NCI-H1417 treated with DMSO at 0.1 percent for 48 hours (cell line): ENCODE results near the gene SPACA5.
"Not testable (repeated sequence)": the region's sequence is repeated elsewhere in the genome, so short reads cannot be mapped to it uniquely, and the experiment has no call there.

Experiments
- DNase-seq: peaks from one replicate; lab custom pipeline; 2025; lab: John Stamatoyannopoulos, UW

The SPACA5 gene

DNA sequence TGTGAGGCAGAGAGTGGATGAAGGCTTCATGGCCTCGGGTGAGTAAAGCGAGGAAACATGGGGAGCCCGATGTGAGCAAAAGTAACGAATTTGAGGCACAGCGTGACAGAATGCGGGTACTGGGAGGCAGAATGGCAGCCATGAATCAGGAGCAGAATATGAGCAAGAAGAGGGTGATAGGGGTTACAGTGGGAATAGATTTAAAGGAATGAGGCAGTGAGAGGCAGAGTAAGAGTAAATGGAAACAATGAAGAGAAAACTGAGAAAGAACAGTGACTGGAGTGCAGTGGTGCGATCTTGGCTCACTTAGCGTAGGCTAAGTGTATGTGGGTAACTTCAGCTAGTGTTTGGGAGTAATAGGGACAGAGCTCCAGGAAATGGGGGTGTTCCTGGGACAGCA lies at the start of gene SPACA5:
Gene SPACA5, plus strand, starts transcription at position 301 of the 400 bp plus-strand sequence. CDS start 815 bp downstream, outside the sequence.
- not testable (repeated sequence) for DNase-seq

DNA sequence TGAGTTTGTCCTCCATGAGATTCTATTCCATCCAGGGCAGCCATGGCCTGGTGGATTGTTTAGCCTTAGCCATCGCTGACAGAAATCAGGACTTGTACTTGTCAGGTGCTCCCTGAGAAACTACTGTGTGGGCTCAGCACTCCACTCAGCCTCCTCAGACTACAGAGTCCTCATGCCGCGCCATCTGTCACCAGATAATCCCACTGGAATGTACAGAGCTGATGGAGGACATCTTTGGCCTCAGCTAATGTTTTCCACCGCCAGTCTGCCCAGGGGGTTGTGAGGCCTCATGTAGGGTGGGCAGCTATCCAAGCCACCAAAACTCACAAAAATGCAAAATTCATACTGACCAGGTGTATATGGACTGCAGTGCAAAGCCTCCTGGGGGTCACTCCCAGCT lies 48.6 kb upstream of the SPACA5 start:
- DNase-seq: not testable (repeated sequence)

DNA sequence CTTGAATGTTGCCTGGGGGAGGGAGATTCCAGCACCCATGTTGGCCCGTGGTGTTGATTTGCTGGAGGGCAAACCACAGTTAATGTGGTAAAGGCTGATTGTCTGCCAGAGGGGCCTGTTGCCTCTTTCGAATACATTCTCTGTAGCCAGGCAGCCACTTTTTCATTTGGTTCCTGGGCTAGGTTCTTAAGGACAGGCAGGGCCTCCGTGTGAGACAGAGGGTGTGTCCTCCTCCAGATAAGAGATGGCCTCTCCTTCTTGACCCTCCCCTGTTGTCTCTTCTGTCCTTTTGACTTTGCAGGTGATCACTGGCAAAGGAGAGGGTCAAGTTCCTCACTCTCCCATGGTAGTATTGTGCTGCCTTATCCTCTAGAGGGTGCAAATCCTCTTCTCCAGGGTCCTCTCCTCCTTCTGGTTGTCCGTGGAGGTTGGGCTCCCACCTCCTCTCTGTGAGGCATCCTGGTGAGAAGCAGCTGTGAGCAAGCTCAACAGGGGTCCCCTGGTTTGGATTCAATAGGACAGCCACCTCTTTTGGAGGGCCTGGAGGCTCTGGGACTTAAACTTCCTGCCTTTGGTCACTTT lies 47.9 kb upstream of the SPACA5 start:
- no peak for DNase-seq

DNA sequence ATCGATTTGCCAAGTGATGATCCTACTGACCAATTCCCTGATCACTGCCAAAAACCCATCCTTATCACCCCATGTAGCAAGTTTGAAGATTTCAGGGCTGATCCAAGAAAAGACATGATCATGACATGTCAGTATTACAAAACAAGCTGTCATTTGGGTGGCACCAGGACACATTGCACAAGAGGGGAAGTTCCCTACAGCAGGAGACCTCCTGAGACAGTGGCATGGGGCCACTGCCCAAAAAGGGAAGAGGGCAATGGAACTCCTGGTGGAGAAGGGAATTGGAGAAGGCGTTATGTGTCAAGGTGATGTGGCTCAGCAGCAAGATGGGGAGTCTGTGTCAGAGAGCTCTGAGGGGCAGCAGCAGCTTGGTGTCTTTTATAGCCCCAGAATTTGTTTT lies 46.4 kb upstream of the SPACA5 start:
- DNase-seq: no peak

DNA sequence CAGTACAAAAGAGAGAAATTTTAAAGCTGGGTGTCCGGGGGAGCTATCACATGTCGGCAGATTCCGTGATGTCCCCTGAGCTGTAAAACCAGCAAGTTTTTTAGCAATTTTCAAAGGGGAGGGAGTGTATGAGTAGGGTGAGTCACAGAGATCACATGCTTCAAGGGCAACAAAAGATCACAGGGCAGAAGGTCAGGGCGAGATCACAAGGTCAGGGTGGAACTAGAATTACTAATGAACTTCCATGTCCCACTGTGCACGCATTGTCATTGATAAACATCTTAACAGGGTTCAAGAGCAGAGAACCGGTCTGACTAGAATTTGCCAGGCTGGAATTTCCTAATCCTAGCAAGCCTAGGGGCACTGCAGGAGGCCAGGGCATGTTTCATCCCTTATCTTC lies 45.0 kb upstream of the SPACA5 start:
- not testable (repeated sequence) for DNase-seq

DNA sequence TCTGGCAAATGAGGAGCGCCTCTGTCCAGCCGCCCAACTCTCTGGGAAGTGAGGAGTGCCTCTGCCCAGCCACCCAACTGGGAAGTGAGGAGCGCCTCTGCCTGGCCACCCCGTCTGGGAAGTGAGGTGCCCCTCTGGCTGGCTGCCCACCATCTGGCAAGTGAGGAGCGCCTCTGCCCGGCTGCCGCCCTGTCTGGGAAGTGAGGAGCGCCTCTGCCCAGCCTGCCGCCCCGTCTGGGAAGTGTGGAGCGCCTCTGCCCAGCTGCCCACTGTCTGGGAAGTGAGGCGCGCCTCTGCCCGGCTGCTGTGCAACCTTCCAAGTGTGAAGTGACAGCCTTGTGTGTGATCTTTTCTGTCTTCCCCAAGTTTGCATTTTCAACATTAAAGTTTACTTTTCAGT lies 41.3 kb upstream of the SPACA5 start:
- DNase-seq: not testable (repeated sequence)

DNA sequence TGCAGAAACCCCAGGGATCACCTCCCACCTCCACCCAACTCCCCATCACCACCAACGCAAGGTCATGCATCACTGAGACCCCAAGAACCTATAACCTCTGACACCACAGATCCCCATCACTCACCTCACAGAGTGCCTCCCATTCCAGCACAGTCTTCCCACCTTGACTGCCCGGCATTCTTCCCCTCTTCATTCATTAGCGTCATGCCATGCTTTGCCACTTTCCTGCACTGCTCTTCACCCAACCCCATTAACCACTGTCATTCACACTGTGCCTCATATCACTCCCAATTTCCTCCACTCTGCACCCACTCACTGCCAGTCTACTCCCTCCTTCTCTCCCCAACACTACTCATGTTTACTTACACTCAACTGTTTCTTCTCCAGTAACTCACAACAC lies 33.6 kb upstream of the SPACA5 start:
- DNase-seq: no peak

DNA sequence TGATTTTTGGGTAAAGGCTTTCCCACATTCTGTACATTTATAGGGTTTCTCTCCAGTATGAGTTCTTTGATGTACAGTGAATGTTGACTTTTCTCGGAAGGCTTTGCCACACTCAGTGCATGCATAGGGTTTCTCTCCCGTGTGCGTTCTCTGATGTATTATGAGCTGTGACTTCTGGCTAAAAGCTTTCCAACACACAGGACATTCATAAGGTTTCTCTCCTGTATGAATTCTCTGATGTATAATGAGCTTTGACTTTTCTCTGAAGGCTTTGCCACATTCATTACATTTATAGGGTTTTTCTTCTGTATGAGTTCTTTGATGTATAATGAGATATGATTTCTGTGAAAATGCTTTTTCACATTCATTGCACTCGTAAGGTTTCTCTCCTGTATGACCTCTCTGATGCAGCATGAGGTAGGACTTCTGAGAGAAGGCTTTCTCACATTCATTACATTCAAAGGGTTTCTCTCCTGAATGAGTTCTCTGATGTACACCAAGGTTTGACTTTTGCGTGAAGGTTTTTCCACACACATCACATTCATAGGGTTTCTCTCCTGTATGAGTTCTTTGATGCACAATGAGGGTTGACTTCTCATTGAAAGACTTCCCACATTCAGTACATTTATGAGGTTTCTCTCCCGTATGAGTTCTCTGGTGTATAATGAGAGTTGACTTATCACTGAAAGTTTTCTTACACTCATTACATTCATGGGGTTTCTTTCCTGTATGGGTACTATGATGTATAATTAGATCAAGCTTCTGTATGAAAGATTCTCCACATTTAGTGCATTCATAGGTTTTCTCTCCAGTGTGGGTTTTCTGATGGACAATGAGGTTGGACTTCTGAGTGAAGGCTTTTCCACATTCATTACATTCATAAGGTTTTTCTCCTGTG lies 30.3 kb upstream of the SPACA5 start:
- DNase-seq: no peak

DNA sequence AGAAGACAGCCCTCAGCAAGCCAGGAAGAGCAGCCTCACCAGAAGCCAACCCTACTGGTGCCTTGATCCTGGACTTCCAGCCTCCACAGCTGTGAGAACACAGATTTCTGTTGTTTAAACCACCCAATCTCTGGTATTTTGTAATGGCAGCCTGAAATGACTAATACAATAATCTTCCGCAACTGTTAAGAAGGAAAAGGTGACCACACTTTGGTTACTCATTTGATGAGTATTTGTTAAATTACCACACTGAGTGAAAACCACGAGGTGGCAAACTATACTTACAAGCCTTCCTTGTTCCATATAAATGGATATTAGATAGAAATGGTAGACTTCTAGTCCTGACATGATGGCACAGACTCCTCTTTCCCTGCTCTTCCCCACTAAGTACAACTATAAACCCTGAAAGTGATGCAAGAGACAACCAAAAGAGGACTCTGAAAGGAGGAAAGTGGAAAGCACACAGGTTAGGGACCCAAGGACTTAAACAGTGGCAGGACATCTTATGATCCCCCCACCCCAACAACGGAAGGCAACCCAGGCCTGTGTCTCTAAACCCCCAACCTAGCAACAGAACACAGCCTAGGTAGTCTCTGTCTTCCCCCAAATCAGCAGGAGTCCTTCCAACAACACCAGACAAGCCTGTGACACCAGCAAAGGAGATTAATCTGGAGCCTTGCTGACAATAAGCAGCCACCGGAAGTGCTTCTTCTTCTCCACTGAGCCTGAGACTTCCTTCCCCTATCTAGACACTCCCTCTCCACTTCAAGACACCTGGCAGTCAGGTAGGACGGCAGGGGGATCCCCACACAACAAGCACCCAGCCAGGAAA lies 15.3 kb upstream of the SPACA5 start:
- no peak for DNase-seq

DNA sequence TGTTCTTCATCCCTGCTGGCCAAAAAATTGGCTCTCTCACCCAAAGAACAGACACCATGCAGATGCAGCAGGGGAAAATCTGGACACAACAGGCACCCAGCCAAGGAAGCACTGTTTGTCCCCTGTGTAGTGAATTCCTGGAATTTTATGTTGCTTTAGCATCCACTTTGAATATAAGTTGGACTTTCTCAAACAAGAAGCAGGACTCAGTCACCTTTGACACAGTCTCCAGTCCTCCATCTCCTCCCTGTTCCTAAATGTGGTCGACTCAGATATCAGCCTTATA lies 14.8 kb upstream of the SPACA5 start:
- no peak for DNase-seq

DNA sequence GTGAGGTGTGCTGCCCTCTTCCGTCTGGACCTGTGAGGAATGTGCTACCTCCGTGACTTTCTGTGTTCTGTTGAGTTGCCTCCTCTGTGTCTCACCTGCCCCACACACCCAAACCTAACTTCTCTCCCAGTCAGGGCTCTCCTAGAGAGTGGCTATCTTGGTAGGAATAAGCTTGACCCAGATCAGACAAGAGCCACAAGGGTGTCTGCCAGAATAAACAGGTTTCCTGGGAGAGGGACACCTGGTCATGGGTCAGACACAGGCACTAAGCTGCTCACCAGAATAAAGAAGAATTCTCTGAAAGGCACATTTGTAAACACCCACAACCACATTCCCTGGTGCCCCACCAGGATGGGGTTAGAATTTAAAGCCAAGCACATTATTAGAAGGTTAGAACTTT lies 14.1 kb upstream of the SPACA5 start:
- DNase-seq: no peak

DNA sequence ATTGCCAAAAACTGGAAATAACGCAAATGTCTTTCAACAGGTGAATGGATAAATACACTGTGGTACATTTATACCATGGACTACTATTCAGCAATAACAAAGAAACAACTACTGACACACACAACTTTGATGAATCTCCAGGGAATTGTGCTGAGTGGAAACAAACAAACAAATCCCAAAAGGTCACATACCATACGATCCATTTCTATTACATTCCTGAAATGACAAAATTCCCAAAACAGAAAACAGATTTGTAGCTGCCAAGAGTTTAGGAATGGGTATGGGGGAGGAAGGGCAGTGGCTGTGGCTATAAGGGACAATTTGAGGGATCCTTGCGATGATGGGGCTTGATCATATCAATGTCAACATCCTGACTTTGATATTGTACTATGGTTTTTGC lies 5.5 kb upstream of the SPACA5 start:
- DNase-seq: no peak

DNA sequence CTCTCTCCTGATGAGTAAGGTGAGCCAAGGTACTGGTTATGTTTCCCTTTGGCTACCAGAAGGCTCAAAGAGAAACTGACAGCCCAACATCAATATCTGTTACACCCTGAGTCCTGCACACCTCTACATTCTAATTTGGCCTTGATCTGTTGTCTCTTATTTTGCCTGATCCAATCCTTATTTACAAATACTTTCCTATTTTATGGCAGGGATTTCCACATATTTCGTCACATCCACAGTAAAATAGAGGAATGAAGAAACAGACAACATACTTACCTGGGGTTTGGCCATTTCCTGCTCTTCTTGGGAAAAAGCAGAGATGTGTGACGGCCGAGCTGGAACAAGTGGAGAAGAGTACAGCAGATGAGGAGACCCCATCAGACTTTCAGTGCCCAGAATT lies 4.5 kb upstream of the SPACA5 start:
- no peak for DNase-seq

DNA sequence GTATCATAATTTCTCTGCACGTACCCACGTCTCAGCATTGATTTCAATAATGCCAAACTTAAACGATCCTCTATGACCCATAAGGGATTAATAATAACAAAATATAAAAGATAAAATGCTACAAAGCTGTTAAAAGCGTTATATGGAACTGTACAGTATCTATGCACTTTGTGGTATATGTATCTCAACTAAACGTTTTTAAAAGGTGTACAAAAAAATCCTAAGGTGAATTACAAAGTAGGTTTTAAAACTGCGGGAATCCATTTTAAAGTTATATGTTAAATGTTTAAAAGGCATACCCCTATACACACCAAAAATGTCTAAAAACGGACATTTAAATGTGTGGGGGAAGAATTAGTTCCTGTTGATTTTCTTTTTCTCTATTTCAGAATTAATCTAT lies 3.9 kb upstream of the SPACA5 start:
- no peak for DNase-seq

DNA sequence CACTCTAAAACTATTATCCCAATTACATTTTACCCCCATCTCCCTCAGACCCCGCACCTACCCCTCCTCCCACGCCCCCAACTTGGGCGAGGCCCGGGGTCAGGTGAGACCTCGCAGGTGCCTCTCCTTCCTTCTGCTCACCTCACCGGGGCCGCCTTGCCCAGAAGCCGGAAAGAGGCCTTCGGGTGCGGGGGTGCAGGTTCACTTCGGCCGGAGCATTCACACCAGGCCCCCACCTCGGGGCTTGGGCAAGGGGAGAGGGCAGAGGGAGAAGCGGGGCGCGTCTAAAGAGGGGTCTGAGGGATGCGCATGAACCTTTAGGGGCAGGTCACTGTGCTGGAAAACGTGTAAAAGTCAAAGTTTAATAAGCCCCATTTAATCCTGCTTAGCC lies 3.4 kb upstream of the SPACA5 start:
- no peak for DNase-seq

DNA sequence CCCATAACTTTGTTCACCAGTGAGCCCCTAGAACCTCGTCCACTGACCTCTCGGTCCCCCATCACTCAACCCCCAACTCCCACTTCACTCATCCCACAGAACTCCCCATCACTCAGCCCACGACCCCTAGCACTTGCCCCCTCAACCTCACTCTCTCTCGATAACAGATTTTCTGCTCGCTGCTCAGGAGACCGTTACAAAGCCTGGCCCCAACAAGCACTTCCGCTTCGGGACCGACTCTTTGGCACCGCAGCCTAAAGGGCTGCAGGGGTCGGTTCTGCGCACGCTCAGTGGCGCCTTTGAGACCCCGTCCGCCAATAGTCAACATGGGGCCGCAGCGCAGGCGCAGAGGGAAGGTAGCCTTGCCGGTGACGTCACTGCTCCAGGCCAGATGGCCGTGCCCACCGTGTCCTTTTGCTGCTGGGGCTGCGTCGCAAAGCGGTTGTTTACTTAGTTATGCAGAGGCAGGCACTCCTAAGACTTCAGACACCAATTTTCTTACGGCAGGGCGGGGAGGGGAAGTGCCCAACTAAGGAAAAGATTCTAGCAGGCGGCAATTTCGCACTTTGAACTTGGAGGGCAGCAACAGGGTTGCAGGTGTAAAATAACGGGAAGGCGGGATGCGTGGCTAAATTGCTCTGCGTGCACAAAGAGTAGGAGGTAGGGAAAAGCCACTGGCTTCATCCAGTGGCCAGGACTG lies 2.9 kb upstream of the SPACA5 start, which contains the start of gene ZNF182:
Gene ZNF182, minus strand, starts transcription at position 232 of the 700 bp plus-strand sequence. CDS start 1,380 bp downstream, outside the sequence.
- peak; percentile 78 for DNase-seq

DNA sequence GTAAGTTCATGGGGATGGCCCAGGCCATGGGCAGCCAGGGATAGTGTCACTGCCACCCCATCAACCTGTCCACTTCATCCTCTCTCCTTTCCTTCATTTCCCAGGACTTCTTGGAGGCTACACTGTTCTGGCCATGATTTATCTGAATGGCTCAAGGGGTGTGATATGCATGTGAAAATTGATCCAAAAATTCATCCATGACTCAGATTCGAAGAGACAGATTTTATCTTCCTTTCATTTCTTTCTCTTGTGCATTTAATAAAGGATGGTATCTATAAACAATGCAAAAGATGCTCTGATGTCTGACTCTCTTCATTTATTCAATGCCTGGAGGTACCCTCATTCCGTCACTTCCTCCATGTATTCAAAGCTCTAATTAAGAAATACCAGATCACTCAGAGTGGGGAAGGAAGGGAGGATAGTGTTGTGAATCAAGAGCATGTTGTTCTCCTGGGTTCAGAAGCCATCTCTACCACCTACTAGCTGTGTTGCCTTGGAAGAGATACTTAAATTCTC lies 2.7 kb downstream of the SPACA5 start:
- DNase-seq: not testable (repeated sequence)

DNA sequence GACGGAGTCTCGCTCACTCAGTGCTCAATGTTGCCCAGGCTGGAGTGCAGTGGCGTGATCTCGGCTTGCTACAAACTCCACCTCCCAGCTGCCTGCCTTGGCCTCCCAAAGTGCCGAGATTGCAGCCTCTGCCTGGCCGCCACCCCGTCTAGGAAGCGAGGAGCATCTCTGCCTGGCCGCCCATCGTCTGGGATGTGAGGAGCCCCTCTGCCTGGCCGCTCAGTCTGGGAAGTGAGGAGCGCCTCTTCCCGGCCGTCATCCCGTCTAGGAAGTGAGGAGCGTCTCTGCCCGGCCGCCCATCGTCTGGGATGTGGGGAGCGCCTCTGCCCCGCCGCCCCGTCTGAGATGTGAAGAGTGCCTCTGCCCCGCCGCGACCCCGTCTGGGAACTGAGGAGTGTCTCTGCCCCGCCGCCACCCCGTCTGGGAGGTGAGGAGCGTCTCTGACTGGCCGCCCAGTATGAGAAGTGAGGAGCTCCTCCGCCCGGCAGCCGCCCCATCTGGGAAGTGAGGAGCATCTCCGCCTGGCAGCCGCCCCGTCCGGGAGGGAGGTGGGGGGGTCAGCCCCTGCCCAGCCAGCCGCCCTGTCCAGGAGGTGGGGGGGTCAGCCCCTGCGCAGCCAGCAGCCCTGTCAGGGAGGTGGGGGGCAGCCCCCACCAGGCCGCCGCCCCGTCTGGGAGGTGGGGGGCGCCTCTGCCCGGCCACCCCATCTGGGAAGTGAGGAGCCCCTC lies 10.0 kb downstream of the SPACA5 start:
- not testable (repeated sequence) for DNase-seq

DNA sequence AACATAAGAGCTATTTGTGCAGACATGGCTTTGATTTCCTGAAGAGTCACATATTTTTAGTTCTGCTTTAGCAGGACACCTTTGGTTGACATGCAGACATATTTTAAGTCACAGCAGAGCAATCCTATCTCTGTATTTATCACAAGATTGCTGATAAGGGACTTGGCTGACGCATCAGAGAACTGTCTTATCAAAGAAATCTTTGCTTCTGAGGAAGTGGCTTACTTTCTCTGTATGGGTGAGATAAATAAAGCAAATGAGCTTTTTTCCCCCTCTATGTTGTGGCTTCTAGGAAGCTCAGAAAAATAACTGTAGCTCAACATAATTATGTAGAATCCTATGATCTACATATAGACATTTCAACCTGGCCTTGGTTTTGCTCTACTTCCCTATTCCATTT lies 13.1 kb downstream of the SPACA5 start:
- not testable (repeated sequence) for DNase-seq

DNA sequence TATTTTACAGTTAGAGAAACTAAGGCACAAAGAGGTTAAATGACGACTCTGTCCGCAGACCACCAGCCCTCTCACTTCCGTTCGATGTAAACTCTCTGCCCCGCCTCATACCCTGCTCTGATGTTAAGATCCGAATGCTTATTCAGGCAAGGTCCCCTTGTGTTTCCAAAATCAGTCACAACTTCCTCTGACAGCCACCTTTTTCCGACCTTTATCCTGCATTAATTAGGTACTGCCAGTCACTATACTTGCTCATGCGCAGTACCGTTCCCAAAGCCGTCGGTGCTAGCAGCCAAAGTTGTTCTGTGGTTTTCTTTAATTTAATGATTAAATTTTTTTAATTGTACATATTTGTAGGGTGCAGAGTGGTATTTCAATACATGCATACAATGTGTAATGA lies 13.7 kb downstream of the SPACA5 start:
- DNase-seq: not testable (repeated sequence)
